Psoas muscle (tissue), 8 donors: Measurements from ENCODE around the gene SNRNP40. TPM values are rescaled to one million over a fixed set of nuclear protein-coding genes. Genes with fewer than 3 reads are reported as not detected.

Source experiments
- ATAC-seq, 4 donors: fragments of 200-7000 bp; cut with Tn5 transposase; one replicate each; pipeline ENCODE4 v1.9.1; 2020; ENCODE audit warnings: moderate library complexity in 3 of 4, mild to moderate bottlenecking in 2 of 4
- DNase-seq, 2 donors: peaks; one replicate each; pipeline ENCODE4 v3.0.0-alpha.2; 2020
- H3K27ac ChIP-seq: fragments of 200-600 bp; one replicate; pipeline ENCODE4 v1.8.0; 2022
- H3K27me3 ChIP-seq, 3 donors: fragments of 200-600 bp in 1 of 3; one replicate each; pipeline versions ENCODE4 v1.6.1 to v1.8.0; 2013 to 2022; ENCODE audit warnings: low read length in 2 of 3, mild to moderate bottlenecking in 2 of 3, moderate library complexity in 1 of 3; ENCODE audit not compliant: insufficient read depth in 3 of 3
- H3K36me3 ChIP-seq, 2 donors: fragments of 200-600 bp in 1 of 2; one replicate each; pipeline versions ENCODE4 v1.6.1 to v1.8.0; 2013 to 2022; ENCODE audit warnings: low read depth in 1 of 2, mild to moderate bottlenecking in 1 of 2, moderate library complexity in 1 of 2; ENCODE audit not compliant: insufficient read depth in 1 of 2
- H3K4me1 ChIP-seq: fragments of 200-600 bp; one replicate; pipeline ENCODE4 v1.8.0; 2022
- H3K4me3 ChIP-seq: fragments of 200-600 bp; one replicate; pipeline ENCODE4 v1.8.0; 2022; ENCODE audit warnings: mild to moderate bottlenecking
- H3K9me3 ChIP-seq: fragments of 200-600 bp; one replicate; pipeline ENCODE4 v1.8.0; 2022
- CTCF ChIP-seq: fragments of 200-600 bp; IDR thresholded peaks from one replicate; pipeline ENCODE4 v1.8.0; 2022; ENCODE audit warnings: antibody characterized with exemption
- WGBS, 3 donors: extraction: QIAGEN DNeasy Blood & Tissue Kit; methylation state at CpG; one replicate each; pipeline versions ENCODE4 v1.1.6 to v1.1.7; 2013; 5-methylcytosine and 5-hydroxymethylcytosine counted together
- intact Hi-C, 2 donors: fragments of 100-400 bp; cut with DNase I; formaldehyde crosslinking; loops; one replicate each; pipeline versions ENCODE4 v1.11.0 to v1.14.2; 2022
- polyA plus RNA-seq, 3 donors: library from polyadenylated mRNA; stranded (reverse); fragments of 200-250 nt; gene quantifications; one replicate each; pipeline ENCODE4 v1.2.3, GENCODE V29; 2013
- total RNA-seq, 4 donors: library from RNA; stranded (reverse); fragmentation: NEBNext Ultra II Directional in 2 of 4; extraction: Animal tissue kit (Norgen Biotek cat#: 25700) in 2 of 4; gene quantifications; one replicate each; pipeline versions ENCODE4 v1.2.1 to v1.2.4, GENCODE V29; 2021 to 2023
- donor health status: healthy with polysubstance abuse.
- donor health status: DM: no; HTN: no; CAD: no; lungs with moderate emphysema.
- donor health status: Bipolar disorder and iron deficiency.
- donor health status: healthy.
- donor health status: DM: yes; HTN: yes; CAD: no.
- donor health status: DM: no; HTN: no; CAD: no.
- donor health status: DM: no; HTN: no; CAD: no.
- donor health status: DM: yes; HTN: yes; CAD: no.

The SNRNP40 gene
- total and polyA plus RNA-seq, 7 donors, result 13.5 to 22.7 (median 19.4) TPM

GRCh38 chr1:31227891-31228568 lies 68.6 kb downstream of the SNRNP40 start:
- intact Hi-C loops, result no loop called here
- 59 to 69% (median 64%) methylated on average over 5 of the region's 5 CpGs for WGBS, 3 donors

GRCh38 chr1:31224068-31224467 lies 72.5 kb downstream of the SNRNP40 start:
- Histone ChIP-seq H3K4me1 (no peaks in the 10 kb centered on the region), H3K27ac (no peak overlapping the region), H3K27me3 (no peaks in the 10 kb centered on the region), H3K9me3 (no peaks in the 10 kb centered on the region), H3K36me3 (no peaks in the 10 kb centered on the region), H3K4me3 (no peak overlapping the region)
- TF ChIP-seq CTCF, result no peak
- ATAC-seq, result no peak
- WGBS, 3 donors, result 59 to 61% (median 60%) methylated on average over 9 of the region's 9 CpGs
- intact Hi-C loops, result no loop called here
- no peak for DNase-seq

More at GRCh38 chr1:31227891-31228568, 68.6 kb downstream of the SNRNP40 start:
- ATAC-seq (no peak), DNase-seq (no peak)
- no peaks in the 10 kb centered on the region for H3K27me3 ChIP-seq
- H3K4me3 ChIP-seq, result no peak overlapping the region
- H3K36me3 ChIP-seq, result no peaks in the 10 kb centered on the region
- H3K4me1 ChIP-seq, result no peaks in the 10 kb centered on the region
- H3K27ac ChIP-seq, result no peak overlapping the region
- H3K9me3 ChIP-seq, result no peaks in the 10 kb centered on the region
- no peak for TF ChIP-seq CTCF

- H3K4me3 ChIP-seq, result no peak overlapping the region
- DNase-seq (no peak), ATAC-seq (no peak)
- H3K36me3 ChIP-seq, result no peaks in the 10 kb centered on the region
- TF ChIP-seq CTCF, result no peak
- no peaks in the 10 kb centered on the region for H3K4me1 ChIP-seq
- intact Hi-C loops, result no loop called here
- H3K9me3 ChIP-seq, result no peaks in the 10 kb centered on the region
- H3K27me3 ChIP-seq, result no peaks in the 10 kb centered on the region
- WGBS, 3 donors, result 72 to 77% (median 75%) methylated on average over 3 of the region's 3 CpGs
- H3K27ac ChIP-seq, result no peak overlapping the region
Observed at GRCh38 chr1:31222176-31222575, 74.4 kb downstream of the SNRNP40 start.

GRCh38 chr1:31221072-31221471 lies 75.5 kb downstream of the SNRNP40 start:
- ATAC-seq, result no peak
- no peak for TF ChIP-seq CTCF
- 81 to 88% (median 85%) methylated on average over 6 of the region's 6 CpGs for WGBS, 3 donors

GRCh38 chr1:31219489-31219888 lies 77.1 kb downstream of the SNRNP40 start:
- intact Hi-C loops, result no loop called here
- Histone ChIP-seq H3K4me3 (no peak overlapping the region), H3K27me3 (no peaks in the 10 kb centered on the region), H3K36me3 (no peaks in the 10 kb centered on the region), H3K9me3 (no peaks in the 10 kb centered on the region), H3K27ac (no peak overlapping the region), H3K4me1 (peaks cover 10% of the 10 kb centered on the region)
- no peak for TF ChIP-seq CTCF
- ATAC-seq (no peak), DNase-seq (no peak)
- 93 to 95% (median 93%) methylated on average over 6 of the region's 6 CpGs for WGBS, 3 donors

More at GRCh38 chr1:31221072-31221471, 75.5 kb downstream of the SNRNP40 start:
- Histone ChIP-seq H3K27me3 (no peaks in the 10 kb centered on the region), H3K4me1 (peaks cover 5% of the 10 kb centered on the region), H3K27ac (no peak overlapping the region), H3K4me3 (no peak overlapping the region), H3K9me3 (no peaks in the 10 kb centered on the region), H3K36me3 (no peaks in the 10 kb centered on the region)
- no peak for DNase-seq
- intact Hi-C loops, result no loop called here
